HepG2 (cell line): ENCODE results near the gene COQ5. TPM values are rescaled to one million over a fixed set of nuclear protein-coding genes. Genes with fewer than 3 reads are reported as not detected.

Experiments used
- CERS6 ChIP-seq: sonication (generic); formaldehyde crosslinking; IDR thresholded peaks from 2 replicates; pipeline ENCODE4 v1.5.0; 2020; ENCODE audit warnings: missing genetic modification reagents
- CHD4 ChIP-seq: fragments of 200-600 bp; sonication (generic); IDR thresholded peaks from 2 replicates; pipeline ENCODE4 v1.7.0; 2017; ENCODE audit warnings: mild to moderate bottlenecking, low read length, borderline replicate concordance
- HDAC1 ChIP-seq: sonication (generic); formaldehyde crosslinking; IDR thresholded peaks from 2 replicates; pipeline ENCODE4 v1.5.1; 2020; ENCODE audit warnings: mild to moderate bottlenecking, missing genetic modification reagents
- KLF16 ChIP-seq, 2 experiments: sonication (generic) in 1 of 2; formaldehyde crosslinking in 1 of 2; IDR thresholded peaks; 2 replicates each; pipeline versions ENCODE4 v1.6.1 to v1.8.0; 2016 to 2023; ENCODE audit warnings: missing genetic modification reagents in 2 of 2, missing compliant biosample characterization in 1 of 2
- NR1H2 ChIP-seq: sonication (generic); formaldehyde crosslinking; IDR thresholded peaks from 2 replicates; pipeline ENCODE4 v1.8.1; 2022; ENCODE audit warnings: low read depth, missing genetic modification reagents, borderline replicate concordance
- RARA ChIP-seq: IDR thresholded peaks from 2 replicates; pipeline ENCODE4 v1.6.1; 2016; ENCODE audit warnings: missing genetic modification reagents, missing compliant biosample characterization
- UBTF ChIP-seq: sonication (generic); formaldehyde crosslinking; IDR thresholded peaks from 2 replicates; pipeline ENCODE4 v1.4.0; 2020; ENCODE audit warnings: mild to moderate bottlenecking, missing genetic modification reagents
- ZBTB26 ChIP-seq: IDR thresholded peaks from 2 replicates; pipeline ENCODE4 v1.6.1; 2016; ENCODE audit warnings: missing compliant biosample characterization, missing genetic modification reagents, borderline replicate concordance
- ZBTB7B ChIP-seq: sonication (generic); formaldehyde crosslinking; IDR thresholded peaks from 2 replicates; pipeline ENCODE4 v1.4.0; 2020; ENCODE audit warnings: missing genetic modification reagents
- ZFP36 ChIP-seq: fragments of 150-350 bp; IDR thresholded peaks from 2 replicates; pipeline ENCODE4 v1.6.1; 2018; ENCODE audit warnings: borderline replicate concordance, low read length, low read depth; ENCODE audit not compliant: partially characterized antibody
- ZFP36L2 ChIP-seq: sonication (generic); formaldehyde crosslinking; IDR thresholded peaks from 2 replicates; pipeline ENCODE4 v1.4.0; 2020; ENCODE audit warnings: missing genetic modification reagents
- ZNF20 ChIP-seq: sonication (generic); formaldehyde crosslinking; IDR thresholded peaks from 2 replicates; pipeline ENCODE4 v1.4.0; 2020; ENCODE audit warnings: mild to moderate bottlenecking, moderate library complexity, missing genetic modification reagents
- ZNF234 ChIP-seq: sonication (generic); formaldehyde crosslinking; conservative IDR thresholded peaks from 2 replicates; pipeline ENCODE4 v1.5.1; 2020; ENCODE audit warnings: mild to moderate bottlenecking, missing genetic modification reagents
- ZNF343 ChIP-seq: sonication (generic); formaldehyde crosslinking; IDR thresholded peaks from 2 replicates; pipeline ENCODE4 v1.4.0; 2020; ENCODE audit warnings: mild to moderate bottlenecking, missing genetic modification reagents
- ZNF605 ChIP-seq: sonication (generic); formaldehyde crosslinking; IDR thresholded peaks from 2 replicates; pipeline ENCODE4 v1.8.0; 2022; ENCODE audit warnings: mild to moderate bottlenecking, missing genetic modification reagents
- ZNF713 ChIP-seq: sonication (generic); formaldehyde crosslinking; IDR thresholded peaks from 2 replicates; pipeline ENCODE4 v1.4.0; 2020; ENCODE audit warnings: mild to moderate bottlenecking, missing genetic modification reagents
- ZNF782 ChIP-seq: sonication (generic); formaldehyde crosslinking; IDR thresholded peaks from 2 replicates; pipeline ENCODE4 v1.4.0; 2020; ENCODE audit warnings: missing genetic modification reagents, mild to moderate bottlenecking, borderline replicate concordance
- ZNF792 ChIP-seq: IDR thresholded peaks from 2 replicates; pipeline ENCODE4 v1.6.1; 2016
- ZNF891 ChIP-seq: sonication (generic); formaldehyde crosslinking; IDR thresholded peaks from 2 replicates; pipeline ENCODE4 v1.5.0; 2020; ENCODE audit warnings: mild to moderate bottlenecking, missing genetic modification reagents
- polyA plus RNA-seq, 8 experiments: library from polyadenylated mRNA; depleted of rRNA in 3 of 8; stranded (reverse) in 7 of 8; unstranded in 1 of 8; fragments of >200 nt; fragmentation: Illumina TruSeq in 4 of 8; extraction: Trizol in 4 of 8; gene quantifications; 2 replicates each; pipeline versions ENCODE4 v1.2.1 to v1.2.3, GENCODE V29; 2011 to 2016; ENCODE audit warnings: low read depth in 4 of 8, missing spikeins in 1 of 8, mixed read lengths in 1 of 8; ENCODE audit not compliant: insufficient read depth in 1 of 8
- total RNA-seq, 5 experiments: library from RNA; depleted of rRNA; stranded (reverse); fragments of >200 nt; fragmentation: Illumina TruSeq; extraction: Trizol; gene quantifications; 2 replicates each; pipeline ENCODE4 v1.2.3, GENCODE V29; 2016; ENCODE audit warnings: low read depth in 1 of 5
- TF ChIP-seq, protein P1 (sequence below): sonication (generic); formaldehyde crosslinking; IDR thresholded peaks from 2 replicates; pipeline ENCODE4 v1.5.0; 2020; ENCODE audit warnings: missing genetic modification reagents, mild to moderate bottlenecking, borderline replicate concordance

COQ5 gene
- total and polyA plus RNA-seq, 2 of the 13 experiments (the other 11 are each of a cell fraction or from before 2014, with no cell fraction given) = 36.4 to 41.5 TPM

DNA sequence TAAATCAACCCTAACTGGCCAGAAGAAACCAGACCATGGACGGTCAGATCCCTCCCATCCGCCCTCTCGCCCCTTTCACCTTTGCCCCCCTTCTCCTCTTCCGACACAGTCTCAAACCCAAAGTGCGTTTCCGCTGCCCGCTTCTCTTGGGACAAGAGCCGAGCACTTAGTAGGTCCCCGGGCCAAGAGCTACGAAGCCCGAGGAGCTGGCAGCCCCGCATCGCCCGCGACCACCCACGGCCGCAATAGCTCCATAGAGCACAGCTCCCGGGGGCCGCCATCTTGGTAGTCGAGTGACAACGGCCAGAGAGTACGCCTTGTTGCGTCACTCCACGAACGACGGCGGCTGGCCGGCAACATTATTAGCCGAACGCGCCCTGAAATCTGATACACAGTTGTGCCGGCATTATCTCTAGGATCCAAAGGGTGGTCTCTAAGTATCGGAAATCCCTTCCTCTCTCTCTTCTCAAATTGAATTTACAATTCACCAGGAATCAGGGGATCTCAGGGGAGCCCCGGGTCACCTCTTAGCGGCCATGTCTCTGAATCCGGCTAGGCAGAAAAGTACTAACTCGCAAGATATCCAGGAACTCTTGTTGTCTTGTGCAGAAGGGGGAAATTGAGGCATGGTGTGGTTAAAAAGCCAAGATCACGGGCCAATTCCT lies at the start of gene COQ5 (continued):
- no peak for TF ChIP-seq CERS6 (CRISPR knock-in tag)
- peak; percentile 97 for TF ChIP-seq ZBTB7B (CRISPR knock-in tag)
- 0 out of 2 replicates have a peak, but pooled peaks have one; percentile 44 for TF ChIP-seq ZBTB26
- TF ChIP-seq, protein P1, sequence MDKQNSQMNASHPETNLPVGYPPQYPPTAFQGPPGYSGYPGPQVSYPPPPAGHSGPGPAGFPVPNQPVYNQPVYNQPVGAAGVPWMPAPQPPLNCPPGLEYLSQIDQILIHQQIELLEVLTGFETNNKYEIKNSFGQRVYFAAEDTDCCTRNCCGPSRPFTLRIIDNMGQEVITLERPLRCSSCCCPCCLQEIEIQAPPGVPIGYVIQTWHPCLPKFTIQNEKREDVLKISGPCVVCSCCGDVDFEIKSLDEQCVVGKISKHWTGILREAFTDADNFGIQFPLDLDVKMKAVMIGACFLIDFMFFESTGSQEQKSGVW (CRISPR knock-in tag) = no peak
- TF ChIP-seq ZFP36L2 (CRISPR knock-in tag) = no peak
- 0 out of 2 replicates have a peak, but pooled peaks have one; percentile 75 for TF ChIP-seq NR1H2 (CRISPR knock-in tag)
- TF ChIP-seq ZNF605 (CRISPR knock-in tag) = peak; percentile 79
- no peak; the same call in 1 of the 2 replicates for TF ChIP-seq RARA (CRISPR knock-in tag)
- no peak for TF ChIP-seq ZFP36
- TF ChIP-seq ZNF343 (CRISPR knock-in tag) = 0 out of 2 replicates have a peak, but pooled peaks have one; percentile 31
- peak in 1 of 2 experiments; percentile 75; a peak in 1 of 4 replicates for TF ChIP-seq KLF16 (CRISPR knock-in tag; IDR thresholded peaks at IDR 0.05)
- peak; percentile 47; the same call in 1 of the 2 replicates for TF ChIP-seq UBTF (CRISPR knock-in tag)
- peak; percentile 84 for TF ChIP-seq HDAC1 (CRISPR knock-in tag)
- 0 out of 2 replicates have a peak, but pooled peaks have one; percentile 43 for TF ChIP-seq ZNF891 (CRISPR knock-in tag)
- no peak for TF ChIP-seq ZNF20 (CRISPR knock-in tag)
- TF ChIP-seq ZNF782 (CRISPR knock-in tag) = no peak
- TF ChIP-seq ZNF234 (CRISPR knock-in tag) = no peak
- peak; percentile 37; the same call in 1 of the 2 replicates for TF ChIP-seq ZNF792 (CRISPR knock-in tag)
- no peak for TF ChIP-seq CHD4
- TF ChIP-seq ZNF713 = no peak
